SU-DHL-6 (cell line): ENCODE data around the gene COPE.

Source experiments
- CTCF ChIP-seq: fragments of 200-600 bp; sonication (generic); IDR thresholded peaks from one replicate; pipeline ENCODE4 v1.5.1; 2017; ENCODE audit warnings: antibody characterized with exemption, mild to moderate bottlenecking, low read length, moderate library complexity; ENCODE audit not compliant: insufficient read depth, poor library complexity, severe bottlenecking
- EZH2phosphoT487 ChIP-seq: fragments of 200-600 bp; sonication (generic), shearing (Covaris generic); conservative IDR thresholded peaks from 2 replicates; pipeline ENCODE4 v1.6.1; 2018; ENCODE audit warnings: mild to moderate bottlenecking, antibody characterized with exemption, low read length, moderate library complexity, mixed read lengths

GRCh38 chr19:18861917-18862316, 57.3 kb downstream of the COPE start:
- no peak for TF ChIP-seq CTCF
- TF ChIP-seq EZH2phosphoT487 = no peak
